Measurements from ENCODE around the gene C11orf16.

GRCh38 chr11:8928205-8928604 lies 4.5 kb downstream of the C11orf16 start:
- TF ChIP-seq CTCF (IDR thresholded peaks at IDR 0.05) (no peak), ZFX (IDR thresholded peaks at IDR 0.05; ENCODE audit: borderline replicate concordance) (no peak)

Data from 22Rv1 (cell line).